ENCODE measurements around the gene RNF152. TPM values are rescaled to one million over a fixed set of nuclear protein-coding genes. Genes with fewer than 3 reads are reported as not detected.

RNF152 gene
- polyA plus RNA-seq, 12 donors: 4.0 to 15.5 (median 6.4) TPM; not detected in 1

- no peak for DNase-seq
Measured at GRCh38 chr18:61761875-61762274, 130.9 kb downstream of the RNF152 start.
